HFF-Myc (cell line): Measurements from ENCODE around the gene LRRC63.

Experiments used
- DNase-seq: peaks from one replicate; pipeline ENCODE4 v3.0.0-alpha.2; 2011; ENCODE audit warnings: low read depth; ENCODE audit errors: extremely low read depth
- H3K4me3 ChIP-seq: replicated peaks from 2 replicates; pipeline ENCODE4 v1.5.1; 2011; ENCODE audit warnings: low read depth, mild to moderate bottlenecking, control low read depth, low read length
- CTCF ChIP-seq: IDR thresholded peaks from 2 replicates; pipeline ENCODE4 v1.5.1; 2012; ENCODE audit warnings: mild to moderate bottlenecking, low read depth, low read length, control low read depth; ENCODE audit errors: missing control alignments

The LRRC63 gene

GRCh38 chr13:46192412-46192811, 19.3 kb upstream of the LRRC63 start:
- no peak overlapping the region for H3K4me3 ChIP-seq
- no peak for TF ChIP-seq CTCF
- no peak for DNase-seq

- H3K4me3 ChIP-seq: no peak overlapping the region
- DNase-seq: no peak
- TF ChIP-seq CTCF: no peak
These were observed 16.7 kb upstream of the LRRC63 start for GRCh38 chr13:46195016-46195415.

GRCh38 chr13:46197299-46198048, 14.3 kb upstream of the LRRC63 start:
- TF ChIP-seq CTCF: no peak
- DNase-seq: no peak
- no peak overlapping the region for H3K4me3 ChIP-seq

- H3K4me3 ChIP-seq: no peak overlapping the region
- no peak for TF ChIP-seq CTCF
- no peak for DNase-seq
These were observed 13.0 kb upstream of the LRRC63 start for GRCh38 chr13:46198696-46199193.

GRCh38 chr13:46202188-46202795, 9.4 kb upstream of the LRRC63 start:
- no peak for TF ChIP-seq CTCF
- DNase-seq: no peak

GRCh38 chr13:46202966-46203365, 8.8 kb upstream of the LRRC63 start:
- DNase-seq: no peak
- H3K4me3 ChIP-seq: no peak overlapping the region
- no peak for TF ChIP-seq CTCF

More at GRCh38 chr13:46202188-46202795, 9.4 kb upstream of the LRRC63 start:
- H3K4me3 ChIP-seq: no peak overlapping the region

GRCh38 chr13:46206143-46206542, 5.6 kb upstream of the LRRC63 start:
- H3K4me3 ChIP-seq: no peak overlapping the region
- DNase-seq: no peak
- TF ChIP-seq CTCF: no peak
